Muscle layer of colon (tissue), 2 donors: Measurements from ENCODE around the gene MARCHF3.
"Not testable (repeated sequence)": the region's sequence is repeated elsewhere in the genome, so short reads cannot be mapped to it uniquely, and the experiment has no call there.

Experiments
- H3K27ac ChIP-seq: one replicate; pipeline ENCODE4 v1.7.0; 2013; ENCODE audit warnings: low read depth, mild to moderate bottlenecking, low read length, moderate library complexity
- H3K27me3 ChIP-seq, 2 donors: one replicate each; pipeline ENCODE4 v1.7.0; 2013; ENCODE audit warnings: low read length in 2 of 2, mild to moderate bottlenecking in 2 of 2; ENCODE audit not compliant: insufficient read depth in 2 of 2, control insufficient read depth in 1 of 2
- H3K36me3 ChIP-seq: one replicate; pipeline ENCODE4 v1.7.0; 2013; ENCODE audit warnings: mild to moderate bottlenecking, low read length; ENCODE audit not compliant: insufficient read depth
- H3K4me1 ChIP-seq: one replicate; pipeline ENCODE4 v1.7.0; 2013; ENCODE audit warnings: mild to moderate bottlenecking, low read length; ENCODE audit not compliant: insufficient read depth
- H3K4me3 ChIP-seq, 2 donors: one replicate each; pipeline ENCODE4 v1.7.0; 2013; ENCODE audit warnings: low read length in 2 of 2, low read depth in 1 of 2, mild to moderate bottlenecking in 1 of 2, moderate library complexity in 1 of 2
- H3K9ac ChIP-seq: one replicate; pipeline ENCODE4 v1.7.0; 2013; ENCODE audit warnings: low read length
- H3K9me3 ChIP-seq: one replicate; pipeline ENCODE4 v1.7.0; 2013; ENCODE audit warnings: mild to moderate bottlenecking, low read length
- donor health status: abdominal sarcoma.
- donor health status: Adenocarcinoma of cecum.

Gene MARCHF3

GRCh38 chr5:127008300-127008975, 21.9 kb downstream of the MARCHF3 start:
- Histone ChIP-seq H3K27me3 (no peaks in the 10 kb centered on the region), H3K4me1 (peaks cover 5% of the 10 kb centered on the region), H3K9me3 (no peaks in the 10 kb centered on the region), H3K9ac (no peak overlapping the region), H3K36me3 (no peaks in the 10 kb centered on the region), H3K27ac (no peak overlapping the region), H3K4me3 (no peak overlapping the region)

DNA sequence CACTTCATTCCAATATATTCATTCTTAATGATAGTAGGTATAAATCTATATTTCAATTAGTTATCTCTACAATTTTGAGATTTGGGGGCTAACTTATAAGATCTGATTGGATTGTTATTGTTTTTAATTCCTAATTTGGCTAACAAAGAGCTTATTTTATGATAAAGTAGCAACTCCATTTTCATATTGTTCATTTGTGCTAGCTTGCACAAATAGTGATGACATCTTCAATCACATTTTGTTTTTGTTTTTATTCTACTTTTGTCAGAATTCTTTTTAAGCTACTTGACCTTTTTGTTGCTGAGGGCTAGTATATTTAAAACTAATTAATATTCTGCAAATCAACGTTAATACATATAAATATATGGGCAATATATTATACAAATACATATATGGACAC, 22.8 kb downstream of the MARCHF3 start:
- Histone ChIP-seq H3K36me3 (no peaks in the 10 kb centered on the region), H3K9me3 (no peaks in the 10 kb centered on the region), H3K27ac (no peak overlapping the region), H3K4me3 (no peak overlapping the region), H3K9ac (no peak overlapping the region), H3K27me3 (no peaks in the 10 kb centered on the region), H3K4me1 (peaks cover 6% of the 10 kb centered on the region)

DNA sequence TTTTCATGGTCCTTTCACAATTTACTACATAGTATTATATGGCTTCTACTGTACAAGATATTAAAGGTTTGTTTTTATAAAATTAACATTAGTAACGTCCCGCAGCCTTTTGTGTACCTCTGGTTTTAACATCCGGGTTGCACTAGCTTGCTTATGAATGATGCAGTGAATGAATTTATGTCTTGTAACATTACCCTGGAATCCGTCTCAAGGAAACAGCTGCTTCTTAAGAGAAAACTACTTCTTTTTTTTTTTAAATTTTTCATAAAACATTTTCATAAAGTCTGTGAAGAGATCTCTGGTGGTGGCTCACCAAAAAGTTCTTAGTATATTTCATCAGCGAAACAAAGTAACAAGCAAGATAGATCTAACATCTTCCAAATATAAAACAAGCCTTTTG, 23.6 kb downstream of the MARCHF3 start:
- peaks cover 10% of the 10 kb centered on the region for H3K4me1 ChIP-seq
- no peak overlapping the region for H3K9ac ChIP-seq
- H3K4me3 ChIP-seq: no peak overlapping the region
- H3K27me3 ChIP-seq: no peaks in the 10 kb centered on the region
- no peak overlapping the region for H3K27ac ChIP-seq
- H3K9me3 ChIP-seq: no peaks in the 10 kb centered on the region
- H3K36me3 ChIP-seq: no peaks in the 10 kb centered on the region

GRCh38 chr5:127005282-127005681, 25.1 kb downstream of the MARCHF3 start:
- H3K9me3 ChIP-seq, H3K9ac ChIP-seq, H3K36me3 ChIP-seq, H3K27ac ChIP-seq, H3K4me1 ChIP-seq, H3K4me3 ChIP-seq, H3K27me3 ChIP-seq: not testable (repeated sequence)

- Histone ChIP-seq H3K4me3 (no peak overlapping the region), H3K27ac (no peak overlapping the region), H3K36me3 (no peaks in the 10 kb centered on the region), H3K9ac (no peak overlapping the region), H3K27me3 (no peaks in the 10 kb centered on the region), H3K9me3 (no peaks in the 10 kb centered on the region), H3K4me1 (peaks cover 5% of the 10 kb centered on the region)
Observed at GRCh38 chr5:127004721-127005120, 25.6 kb downstream of the MARCHF3 start.

- Histone ChIP-seq H3K27ac (no peak overlapping the region), H3K9me3 (no peaks in the 10 kb centered on the region), H3K9ac (no peak overlapping the region), H3K4me1 (peaks cover 5% of the 10 kb centered on the region), H3K27me3 (no peaks in the 10 kb centered on the region), H3K36me3 (no peaks in the 10 kb centered on the region), H3K4me3 (no peak overlapping the region)
Observed at GRCh38 chr5:127003798-127004495, 26.4 kb downstream of the MARCHF3 start.

DNA sequence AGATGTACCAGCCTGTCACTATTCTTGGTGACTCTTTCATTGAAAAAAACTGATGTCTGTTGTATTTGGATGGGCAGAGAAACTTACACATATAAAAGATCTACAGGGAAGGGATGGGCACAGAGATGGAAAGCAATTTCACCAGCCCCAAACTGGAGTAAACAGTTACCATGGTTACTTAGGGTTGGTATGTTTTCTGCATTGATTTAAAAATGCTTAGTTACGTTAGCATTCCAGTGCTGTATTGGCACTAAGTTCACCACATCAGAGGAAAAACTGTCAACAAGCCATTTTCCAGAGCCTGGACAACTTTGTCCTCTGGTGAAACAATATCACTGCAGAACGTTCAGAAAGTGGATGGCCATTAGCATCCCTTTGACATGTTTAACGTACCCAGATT, 28.0 kb downstream of the MARCHF3 start:
- no peaks in the 10 kb centered on the region for H3K36me3 ChIP-seq
- no peak overlapping the region for H3K9ac ChIP-seq
- no peak overlapping the region for H3K27ac ChIP-seq
- no peak overlapping the region for H3K4me3 ChIP-seq
- no peaks in the 10 kb centered on the region for H3K27me3 ChIP-seq
- no peaks in the 10 kb centered on the region for H3K9me3 ChIP-seq
- peaks cover 13% of the 10 kb centered on the region for H3K4me1 ChIP-seq

DNA sequence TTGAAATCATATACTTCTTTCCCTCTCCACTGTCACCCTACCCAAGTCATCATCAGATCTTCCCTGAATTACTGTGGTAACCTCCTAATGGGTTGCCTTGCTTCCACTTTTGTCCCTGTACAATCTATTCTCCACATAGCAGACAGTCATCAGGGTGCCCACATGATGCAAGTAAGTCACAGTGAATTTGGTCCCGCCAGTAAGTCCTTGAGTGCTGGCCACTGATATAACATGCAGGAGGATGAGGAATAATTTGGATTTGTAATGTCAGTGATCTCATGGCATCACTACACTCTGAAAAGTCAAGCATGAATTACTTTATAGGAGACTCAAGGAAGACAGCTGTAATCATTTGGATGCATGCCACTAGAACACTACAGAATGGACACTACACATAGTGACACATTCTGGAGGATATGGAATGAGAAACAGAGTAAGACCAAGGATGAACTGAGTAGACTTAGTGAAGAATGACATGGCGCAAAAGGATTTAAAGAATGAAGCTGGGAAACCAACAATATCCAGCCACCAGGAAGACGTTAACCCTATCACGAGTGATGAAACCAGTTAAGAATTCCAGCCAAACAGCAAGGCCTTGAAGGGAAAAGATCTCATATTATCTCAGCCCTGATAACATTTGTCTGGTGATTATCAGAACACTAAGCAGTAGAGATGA, 28.6 kb downstream of the MARCHF3 start:
- peaks cover 13% of the 10 kb centered on the region for H3K4me1 ChIP-seq
- H3K9ac ChIP-seq: no peak overlapping the region
- H3K27me3 ChIP-seq: no peaks in the 10 kb centered on the region
- no peak overlapping the region for H3K27ac ChIP-seq
- no peaks in the 10 kb centered on the region for H3K36me3 ChIP-seq
- H3K4me3 ChIP-seq: no peak overlapping the region
- no peaks in the 10 kb centered on the region for H3K9me3 ChIP-seq

DNA sequence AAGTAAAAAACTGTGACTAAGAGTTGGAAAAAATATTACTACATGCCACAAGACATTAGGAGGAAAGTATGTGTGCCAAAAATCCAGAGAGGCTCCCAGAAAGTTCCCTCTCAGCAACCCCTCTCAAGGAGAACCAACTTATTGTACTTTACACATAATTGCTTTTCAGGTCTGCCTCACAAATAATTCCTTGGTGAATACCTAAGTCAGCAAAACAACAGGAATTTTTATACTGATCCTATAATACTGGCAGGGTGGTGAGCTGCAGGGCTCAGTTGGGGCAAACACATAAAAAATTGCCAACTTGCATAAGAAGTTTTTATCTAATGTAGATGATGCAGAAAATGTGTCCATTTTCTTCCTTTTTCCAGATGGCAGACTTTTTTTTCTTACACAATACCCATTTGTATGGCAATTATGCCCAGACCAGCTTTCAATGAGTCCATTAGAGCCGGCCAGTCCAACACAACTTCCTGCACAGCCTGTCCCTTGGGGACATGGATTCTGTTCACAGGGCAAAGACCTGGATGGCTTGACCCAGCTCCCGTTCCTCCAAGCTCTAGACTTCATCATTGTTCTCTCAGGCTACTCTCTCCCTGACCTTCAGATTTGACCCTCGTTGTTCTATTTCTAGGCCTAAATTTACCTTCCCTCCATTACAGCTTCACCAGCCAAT, 31.3 kb downstream of the MARCHF3 start:
- no peak overlapping the region for H3K27ac ChIP-seq
- no peaks in the 10 kb centered on the region for H3K36me3 ChIP-seq
- H3K27me3 ChIP-seq: no peaks in the 10 kb centered on the region
- H3K4me3 ChIP-seq: no peak overlapping the region
- no peaks in the 10 kb centered on the region for H3K9me3 ChIP-seq
- H3K4me1 ChIP-seq: peaks cover 13% of the 10 kb centered on the region
- no peak overlapping the region for H3K9ac ChIP-seq

- no peak overlapping the region for H3K4me3 ChIP-seq
- no peak overlapping the region for H3K27ac ChIP-seq
- H3K9ac ChIP-seq: no peak overlapping the region
- no peaks in the 10 kb centered on the region for H3K9me3 ChIP-seq
- H3K36me3 ChIP-seq: no peaks in the 10 kb centered on the region
- peaks cover 13% of the 10 kb centered on the region for H3K4me1 ChIP-seq
- H3K27me3 ChIP-seq: no peaks in the 10 kb centered on the region
Observed at GRCh38 chr5:126998201-126998631, 32.1 kb downstream of the MARCHF3 start.

- peaks cover 9% of the 10 kb centered on the region for H3K4me1 ChIP-seq
- H3K27ac ChIP-seq: no peak overlapping the region
- H3K27me3 ChIP-seq: no peaks in the 10 kb centered on the region
- H3K36me3 ChIP-seq: no peaks in the 10 kb centered on the region
- no peak overlapping the region for H3K9ac ChIP-seq
- no peak overlapping the region for H3K4me3 ChIP-seq
- H3K9me3 ChIP-seq: no peaks in the 10 kb centered on the region
Observed at GRCh38 chr5:126995689-126996088, 34.7 kb downstream of the MARCHF3 start.
